Limb (tissue), 2 donors: ENCODE measurements around the gene PRRG2.

Experiments
- DNase-seq, 2 donors: peaks; one replicate each; pipeline ENCODE4 v3.0.0-alpha.2; 2016; ENCODE audit errors: extremely low spot score in 2 of 2

PRRG2 gene

DNA sequence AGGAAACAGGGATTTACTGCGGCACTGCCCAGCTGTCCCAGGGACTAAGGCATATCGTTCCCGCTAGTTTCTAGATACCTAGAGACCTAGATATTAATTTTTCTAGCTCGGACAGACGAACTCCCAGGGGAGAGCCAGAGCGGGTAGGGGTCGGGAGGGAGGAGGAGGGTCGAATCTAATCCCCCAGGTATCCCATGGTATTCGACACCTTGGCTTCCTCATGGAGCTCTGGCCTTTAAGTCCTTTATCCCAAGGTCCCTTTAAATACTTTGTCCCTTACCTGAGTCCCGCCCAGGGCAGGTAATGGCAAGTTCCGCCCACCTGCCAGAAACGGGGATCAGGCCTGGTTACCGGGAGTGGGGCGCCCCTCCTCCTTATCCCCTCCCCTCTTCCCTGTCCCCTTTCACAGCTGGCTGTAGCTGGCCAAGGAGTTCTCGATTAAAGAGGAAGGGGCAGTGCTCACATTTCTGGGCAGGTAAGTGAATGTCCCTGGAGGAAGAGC, at the start of gene PRRG2:
Gene PRRG2 (plus strand): TSS at position 310 of the 502 bp plus-strand sequence. CDS start 1,904 bp downstream, outside the sequence.
- DNase-seq, result no peak

DNA sequence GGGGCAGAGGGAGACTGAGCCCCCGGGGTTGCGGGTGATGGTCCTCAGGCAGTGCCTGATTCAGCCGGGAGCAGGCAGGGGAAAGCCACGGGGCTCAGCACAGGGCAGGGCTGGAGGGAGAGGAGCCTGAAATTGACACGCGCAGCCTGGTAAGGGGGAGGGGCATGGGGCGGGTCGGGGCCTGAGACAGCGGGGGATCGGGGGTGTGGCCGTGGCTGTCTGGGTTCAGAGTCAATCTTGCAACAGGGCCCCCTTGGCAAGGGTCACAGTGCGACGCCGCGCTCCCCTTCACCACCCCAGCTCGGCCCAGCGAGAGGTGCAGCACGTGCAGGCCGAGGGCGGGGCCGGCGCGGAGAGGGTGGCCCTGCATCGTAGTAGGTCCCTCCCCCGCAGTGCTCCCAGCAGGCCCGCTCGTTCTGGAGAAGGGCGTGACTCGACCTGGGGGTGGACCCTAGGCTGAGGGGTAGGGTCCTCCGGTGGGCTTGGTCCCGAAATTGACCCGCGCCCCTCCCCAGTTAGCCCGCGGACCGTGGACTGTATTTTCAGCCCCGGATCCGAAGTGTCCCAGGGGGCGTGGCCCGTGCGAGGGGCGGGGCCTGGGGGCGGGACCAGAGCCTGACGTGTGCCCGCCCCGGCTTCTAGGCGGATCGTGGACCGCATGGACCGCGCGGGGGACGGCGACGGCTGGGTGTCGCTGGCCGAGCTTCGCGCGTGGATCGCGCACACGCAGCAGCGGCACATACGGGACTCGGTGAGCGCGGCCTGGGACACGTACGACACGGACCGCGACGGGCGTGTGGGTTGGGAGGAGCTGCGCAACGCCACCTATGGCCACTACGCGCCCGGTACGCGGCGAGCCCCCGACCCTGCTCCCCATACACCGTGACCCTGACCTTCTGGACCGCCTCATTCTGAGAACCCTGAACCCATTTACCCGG, 47.3 kb upstream of the PRRG2 start:
- DNase-seq, result peak; percentile 63 to 90

DNA sequence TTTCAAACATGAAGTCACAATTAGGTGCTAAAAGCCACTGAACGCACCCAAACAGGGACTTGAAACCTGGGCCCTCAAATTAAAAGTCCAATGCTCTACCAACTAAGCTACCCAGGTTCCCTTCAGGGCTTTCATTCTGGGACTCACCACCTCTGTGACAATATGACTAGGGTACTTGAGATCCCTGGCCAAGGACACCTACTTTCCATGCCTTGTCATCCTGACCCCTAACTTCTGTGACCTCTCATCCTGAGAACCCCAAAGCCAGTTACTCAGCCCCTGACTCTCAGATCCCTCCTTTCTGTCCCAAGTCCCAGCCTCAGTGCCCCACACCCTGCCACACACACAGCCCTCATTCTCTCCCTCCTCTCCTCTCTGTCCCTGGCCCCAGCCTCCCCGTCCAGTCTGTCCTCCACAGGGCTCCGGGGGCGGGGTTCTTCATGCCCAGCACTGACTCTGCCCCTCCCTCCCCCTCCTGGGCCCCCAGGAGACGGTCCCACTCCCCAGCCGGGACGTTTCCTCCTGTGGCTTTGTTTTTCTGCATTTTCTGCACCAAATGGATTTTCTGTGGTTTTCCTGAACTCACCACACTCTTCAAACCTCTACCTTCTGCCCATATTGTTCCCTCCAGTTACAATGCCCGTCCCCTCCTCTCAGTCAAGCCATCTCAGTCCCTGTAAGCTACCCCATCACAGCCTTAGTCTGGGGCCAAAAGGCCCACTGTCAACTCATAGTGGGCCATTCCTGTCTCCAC, 46.3 kb upstream of the PRRG2 start:
- DNase-seq, result no peak

DNA sequence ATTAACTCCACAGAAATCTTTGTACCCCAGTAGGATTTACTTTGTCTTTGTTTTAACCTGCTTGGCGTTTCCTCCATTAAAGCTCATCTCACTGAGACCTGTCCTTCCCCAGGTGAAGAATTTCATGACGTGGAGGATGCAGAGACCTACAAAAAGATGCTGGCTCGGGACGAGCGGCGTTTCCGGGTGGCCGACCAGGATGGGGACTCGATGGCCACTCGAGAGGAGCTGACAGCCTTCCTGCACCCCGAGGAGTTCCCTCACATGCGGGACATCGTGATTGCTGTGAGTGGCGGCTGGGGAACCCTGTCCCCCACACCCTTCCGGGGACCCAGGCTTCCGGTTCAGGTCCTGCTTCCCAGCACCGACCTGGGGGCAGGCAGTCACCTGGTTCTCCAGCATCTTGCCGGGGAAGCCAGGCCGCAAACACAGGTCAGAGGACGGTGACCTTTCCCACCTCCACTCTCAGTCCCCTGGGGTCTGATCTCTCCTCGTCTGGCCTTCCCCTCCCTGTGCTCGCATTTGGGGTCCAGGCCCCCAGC, 44.1 kb upstream of the PRRG2 start:
- DNase-seq, result no peak

DNA sequence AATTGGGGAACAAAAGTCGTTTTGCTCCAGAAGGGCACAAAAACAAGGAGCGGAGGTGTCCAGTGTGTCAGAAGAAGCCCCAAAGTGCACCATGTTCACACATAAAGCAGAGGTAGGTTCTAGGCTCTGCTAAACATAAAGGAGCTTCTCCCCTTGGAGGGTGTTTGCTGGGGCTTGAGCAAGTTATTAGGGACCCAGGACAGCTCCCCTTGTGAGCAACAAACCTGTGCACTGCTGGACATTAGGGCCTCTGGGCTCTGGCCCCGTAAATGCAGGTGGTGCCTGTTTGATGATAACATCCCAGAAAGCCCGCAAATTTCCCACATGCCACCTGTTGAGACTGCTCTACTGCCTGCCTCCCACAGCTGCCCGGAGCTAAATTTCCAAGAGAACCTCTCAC, 42.5 kb upstream of the PRRG2 start:
- no peak for DNase-seq

DNA sequence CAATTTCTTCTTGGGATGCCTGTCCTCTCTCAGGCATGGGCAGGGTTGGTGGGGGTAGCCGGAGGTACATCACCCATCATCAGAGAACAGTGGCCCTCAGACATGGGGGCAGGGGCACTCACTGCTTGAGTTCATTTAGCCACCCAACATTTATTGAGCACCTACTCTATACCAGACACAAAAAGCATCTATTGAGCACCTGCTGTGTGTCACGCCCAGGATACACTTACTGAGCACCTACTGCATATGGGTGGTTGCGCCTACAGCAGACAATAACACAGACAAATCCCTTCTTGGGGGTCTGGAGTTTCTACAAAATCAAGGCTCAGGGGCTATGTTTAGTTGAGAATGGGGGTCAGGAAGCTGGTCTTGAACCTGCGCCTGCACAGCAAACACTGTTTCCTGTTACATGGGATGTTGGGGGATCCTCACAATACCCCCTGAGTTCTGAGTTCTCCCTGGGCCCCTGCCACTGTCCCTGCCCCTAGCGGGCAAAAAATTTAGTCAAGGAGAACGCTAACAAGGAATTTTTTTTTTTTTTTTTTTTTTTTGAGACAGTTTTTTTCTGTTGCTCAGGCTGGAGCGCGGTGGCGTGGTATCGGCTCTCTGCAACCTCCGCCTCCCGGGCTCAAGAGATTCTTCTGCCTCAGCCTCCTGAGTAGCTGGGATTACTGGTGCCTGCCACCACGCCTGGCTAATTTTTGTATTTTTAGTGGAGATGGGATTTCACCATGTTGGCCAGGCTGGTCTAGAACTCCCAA, 41.7 kb upstream of the PRRG2 start:
- DNase-seq, result no peak

DNA sequence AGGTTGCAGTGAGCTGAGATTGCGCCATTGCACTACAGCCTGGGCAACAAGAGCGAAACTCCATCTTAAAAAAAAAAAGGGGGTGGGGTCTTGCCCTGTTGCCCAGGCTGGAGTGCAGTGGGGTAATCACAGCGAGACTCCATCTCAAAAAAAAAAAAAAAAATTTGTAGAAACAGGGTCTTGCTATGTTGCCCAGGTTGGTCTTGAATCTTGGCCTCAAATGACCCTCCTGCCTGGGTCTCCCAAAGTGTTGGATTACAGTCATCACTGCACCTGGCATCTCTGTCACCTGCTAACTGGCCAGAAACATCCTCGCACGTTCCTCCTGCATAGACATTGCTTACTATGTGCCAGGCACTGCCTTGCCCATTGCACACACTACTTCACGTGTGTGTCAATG, 39.2 kb upstream of the PRRG2 start:
- no peak for DNase-seq

DNA sequence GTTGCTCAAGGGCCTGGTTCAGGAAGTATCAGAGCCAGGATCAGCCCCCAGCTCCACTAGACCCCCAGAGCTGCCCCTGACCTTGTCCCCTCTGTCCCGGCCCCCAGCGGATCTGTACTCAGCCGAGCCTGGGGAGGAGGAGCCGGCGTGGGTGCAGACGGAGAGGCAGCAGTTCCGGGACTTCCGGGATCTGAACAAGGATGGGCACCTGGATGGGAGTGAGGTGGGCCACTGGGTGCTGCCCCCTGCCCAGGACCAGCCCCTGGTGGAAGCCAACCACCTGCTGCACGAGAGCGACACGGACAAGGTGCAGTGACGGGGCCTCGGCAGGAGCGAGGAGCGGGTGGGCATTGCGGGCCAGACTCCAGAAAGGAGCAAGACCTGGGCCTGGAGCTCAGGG, 38.7 kb upstream of the PRRG2 start:
- DNase-seq, result no peak

DNA sequence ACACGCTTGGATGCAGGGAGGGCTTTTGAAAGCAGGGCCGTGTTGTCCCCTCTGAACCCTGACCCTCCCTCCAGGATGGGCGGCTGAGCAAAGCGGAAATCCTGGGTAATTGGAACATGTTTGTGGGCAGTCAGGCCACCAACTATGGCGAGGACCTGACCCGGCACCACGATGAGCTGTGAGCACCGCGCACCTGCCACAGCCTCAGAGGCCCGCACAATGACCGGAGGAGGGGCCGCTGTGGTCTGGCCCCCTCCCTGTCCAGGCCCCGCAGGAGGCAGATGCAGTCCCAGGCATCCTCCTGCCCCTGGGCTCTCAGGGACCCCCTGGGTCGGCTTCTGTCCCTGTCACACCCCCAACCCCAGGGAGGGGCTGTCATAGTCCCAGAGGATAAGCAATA, 38.1 kb upstream of the PRRG2 start:
- no peak for DNase-seq

DNA sequence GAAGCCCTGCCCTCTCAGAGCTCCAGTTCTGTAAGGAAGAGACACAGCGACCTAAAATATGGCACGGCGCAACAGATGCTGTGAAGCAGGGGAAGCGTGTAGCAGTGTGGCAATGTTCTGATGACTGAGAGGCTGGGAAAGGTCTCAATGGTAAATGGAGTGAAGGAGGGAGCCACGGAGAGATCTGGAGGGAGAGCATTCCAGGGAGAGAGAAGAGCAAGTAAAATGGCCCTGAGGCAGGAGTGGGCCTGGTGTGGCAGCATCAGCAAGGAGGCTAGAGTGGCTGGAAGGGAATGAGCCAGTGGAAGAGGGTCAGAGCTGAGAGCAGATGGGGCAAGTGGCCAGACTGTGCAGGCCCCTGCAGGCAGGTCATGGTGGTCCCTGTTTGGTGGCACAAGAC, 37.0 kb upstream of the PRRG2 start:
- no peak for DNase-seq

DNA sequence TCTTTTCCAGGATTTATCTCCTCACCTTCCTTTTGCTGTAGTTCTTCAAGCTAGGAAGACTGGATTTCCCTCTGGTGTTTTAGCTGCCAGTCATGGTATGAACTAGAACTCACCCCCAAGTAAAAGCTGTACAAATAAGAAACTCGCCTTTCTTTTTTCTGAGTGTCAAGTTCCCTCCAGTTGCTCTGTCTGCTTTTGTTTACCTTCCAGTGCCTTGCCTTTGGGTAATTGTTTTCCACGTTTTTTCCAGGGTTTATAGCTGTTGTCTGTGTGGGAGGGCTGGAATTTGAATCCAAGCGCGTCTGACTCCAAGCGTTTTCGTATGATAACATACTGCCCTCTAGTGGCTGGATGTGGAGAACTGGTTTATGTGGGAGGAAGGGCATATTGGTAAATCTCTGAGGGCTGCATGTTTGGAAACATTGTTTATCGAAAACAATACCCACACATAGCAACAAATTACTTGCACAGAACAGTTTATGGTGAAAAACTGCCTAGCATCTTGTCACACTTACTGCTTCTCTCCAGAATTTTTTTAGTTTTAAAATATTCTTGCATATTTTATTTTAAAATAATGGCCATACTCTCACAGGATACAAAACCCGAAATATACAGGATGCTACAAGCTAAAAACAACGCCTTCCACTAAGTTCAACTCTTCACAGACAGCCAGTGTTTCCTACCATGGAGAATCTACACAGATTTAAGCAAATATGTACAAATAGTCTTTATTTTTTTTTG, 34.1 kb upstream of the PRRG2 start:
- peak; percentile 82 to 92 for DNase-seq

DNA sequence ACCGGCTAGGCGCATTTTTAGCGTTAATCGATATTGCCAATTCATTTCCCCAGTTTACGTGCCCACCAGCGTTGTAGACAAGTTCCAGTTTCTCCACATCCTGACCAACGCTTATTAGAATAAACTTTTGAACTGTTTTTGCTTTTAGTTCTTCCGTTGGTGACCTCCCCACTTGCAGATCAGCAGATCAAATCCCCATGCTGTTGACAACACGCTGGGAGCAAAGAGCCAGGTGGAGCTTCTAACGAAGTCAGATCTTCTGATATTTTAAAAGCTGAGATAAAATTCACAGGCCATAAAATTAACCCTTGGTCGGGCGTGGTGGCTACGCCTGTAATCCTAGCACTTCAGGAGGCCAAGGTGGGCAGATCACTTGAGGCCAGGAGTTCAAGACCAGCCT, 32.1 kb upstream of the PRRG2 start:
- DNase-seq, result no peak

DNA sequence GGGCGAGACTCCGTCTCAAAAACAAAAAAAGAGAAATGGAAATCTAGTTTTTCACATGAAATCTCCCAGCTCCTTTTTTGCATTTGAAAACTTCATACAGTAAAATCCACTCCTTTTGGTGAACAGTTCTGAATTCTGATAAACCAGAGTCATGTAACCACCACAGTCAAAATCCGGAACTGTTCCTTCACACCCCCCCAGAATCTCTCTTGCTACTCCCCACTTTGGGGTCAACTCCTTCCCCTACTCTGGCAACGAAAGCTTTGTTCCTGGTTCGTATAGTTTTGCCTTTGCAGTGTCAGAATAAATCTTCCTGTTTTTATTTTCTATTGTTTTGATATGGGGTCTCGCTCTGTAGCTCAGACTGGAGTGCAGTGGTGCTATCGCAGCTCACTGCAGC, 29.6 kb upstream of the PRRG2 start:
- DNase-seq, result no peak

DNA sequence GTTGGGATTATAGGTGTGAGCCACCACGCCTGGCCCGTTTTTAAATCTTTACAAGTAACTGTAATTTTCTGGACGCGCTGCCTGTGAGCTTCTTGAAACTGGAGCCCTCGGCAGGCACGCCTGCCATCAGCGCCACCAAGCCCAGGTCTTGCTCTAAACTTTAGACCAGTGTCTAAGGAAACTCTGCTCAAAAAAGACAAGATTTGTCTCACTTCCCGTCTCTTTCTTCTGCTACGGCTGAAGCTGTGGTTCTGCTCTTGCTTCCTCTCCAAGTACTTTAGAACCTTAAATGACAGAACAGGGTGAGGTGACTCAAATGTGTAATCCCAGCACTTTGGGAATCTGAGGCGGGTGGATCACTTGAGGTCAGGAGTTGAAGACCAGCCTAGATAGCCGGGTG, 28.4 kb upstream of the PRRG2 start:
- DNase-seq, result no peak

DNA sequence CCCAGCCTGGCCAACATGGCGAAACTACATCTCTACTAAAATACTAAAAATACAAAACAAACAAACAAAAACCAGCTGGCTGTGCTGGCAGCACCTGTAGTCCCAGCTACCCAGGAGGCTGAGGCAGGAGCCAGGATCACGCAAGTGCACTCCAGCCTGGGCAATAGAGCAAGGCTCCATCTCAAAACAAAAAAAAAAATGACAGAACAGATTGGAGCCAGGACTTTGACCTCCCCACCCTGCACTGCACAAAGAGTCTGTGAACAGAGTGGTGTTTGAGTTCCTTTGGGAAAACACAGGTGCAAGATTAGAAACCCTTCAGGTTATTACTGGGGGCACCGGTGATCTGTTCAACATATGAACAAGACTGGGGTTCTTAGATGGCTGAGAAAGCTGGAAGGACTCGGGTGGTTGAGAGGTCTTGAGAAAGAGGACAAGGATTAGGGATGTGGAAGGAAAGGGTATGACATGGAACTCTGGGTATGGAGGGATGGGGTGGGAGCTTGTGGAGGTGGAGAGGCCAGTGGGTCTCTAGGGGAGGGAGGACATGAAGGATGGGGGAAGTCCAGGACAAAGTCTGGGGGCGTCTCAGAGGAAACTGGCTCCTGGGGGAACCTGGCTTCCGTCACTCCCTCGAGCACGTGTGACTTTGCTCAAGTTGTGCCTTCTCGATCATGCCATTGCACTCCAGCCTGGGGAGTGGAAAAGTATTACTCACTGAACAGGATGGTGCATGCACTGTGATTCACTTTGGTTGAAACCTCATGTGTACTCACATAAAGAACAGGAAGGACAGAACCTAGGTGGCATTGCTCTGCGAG, 27.5 kb upstream of the PRRG2 start:
- no peak for DNase-seq

DNA sequence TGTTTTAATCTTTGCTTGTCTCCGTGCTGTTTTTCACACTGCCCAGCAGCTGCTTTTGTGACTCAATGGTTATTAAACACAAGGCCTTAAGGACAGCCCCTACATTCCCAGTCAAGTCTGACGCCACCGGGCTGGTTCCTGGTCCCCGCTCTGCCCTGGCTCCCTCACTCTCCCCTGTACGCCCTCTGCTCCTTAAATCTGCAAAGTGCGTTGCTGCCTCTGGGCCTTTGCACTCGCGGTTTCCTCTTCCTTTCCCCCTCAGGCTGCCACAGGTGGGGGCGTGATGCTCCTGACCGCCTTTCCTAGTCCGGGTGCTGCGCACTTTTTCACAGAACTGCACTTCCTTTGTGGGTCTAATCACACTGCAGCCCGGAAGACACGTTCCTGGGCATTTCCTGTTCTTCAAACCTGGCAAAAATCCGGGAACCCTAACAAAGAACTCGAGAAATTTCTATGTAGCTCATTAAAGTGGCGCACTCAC, 26.4 kb upstream of the PRRG2 start:
- DNase-seq, result no peak

DNA sequence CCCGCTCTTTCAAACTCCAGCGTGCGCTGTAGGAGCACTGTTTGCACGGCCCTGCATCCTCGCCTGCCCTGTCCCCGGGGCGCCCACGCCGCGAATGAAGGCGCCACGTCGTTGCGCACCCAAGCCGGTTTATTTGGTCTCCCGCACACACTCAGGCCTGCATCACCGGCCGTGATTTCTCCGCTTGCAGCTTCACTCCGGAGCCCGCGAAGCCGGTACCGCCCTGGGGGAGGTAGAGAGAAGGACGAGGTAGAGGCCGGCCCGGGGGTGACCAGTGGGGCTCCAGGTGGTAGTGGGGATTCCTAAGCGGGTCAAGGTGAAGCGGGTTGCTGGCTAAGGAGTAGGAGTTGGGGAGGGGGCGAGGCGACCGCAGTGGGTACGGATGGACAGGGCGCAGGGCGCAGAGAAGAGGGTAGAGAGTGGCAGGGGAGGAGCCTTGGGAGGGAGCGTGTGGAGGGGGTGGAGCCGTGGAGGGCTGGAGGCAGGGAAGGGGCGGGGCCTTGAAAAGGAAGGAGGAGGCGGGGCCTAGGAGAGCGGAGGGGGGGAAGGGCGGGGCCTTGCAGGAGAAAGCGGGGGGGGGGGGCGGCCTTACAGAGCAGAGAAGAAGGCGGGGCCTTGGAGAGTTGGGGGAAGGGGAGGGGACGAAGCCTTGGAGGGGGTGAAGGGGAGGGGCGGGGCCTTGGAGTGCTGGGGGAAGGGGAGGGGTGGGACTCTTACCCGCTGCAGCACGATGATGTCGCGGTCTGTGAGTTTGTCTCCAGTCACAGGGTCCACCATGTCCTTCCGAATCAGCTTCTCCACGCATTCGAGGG, 25.3 kb upstream of the PRRG2 start:
- DNase-seq, result peak; percentile 42 to 84

DNA sequence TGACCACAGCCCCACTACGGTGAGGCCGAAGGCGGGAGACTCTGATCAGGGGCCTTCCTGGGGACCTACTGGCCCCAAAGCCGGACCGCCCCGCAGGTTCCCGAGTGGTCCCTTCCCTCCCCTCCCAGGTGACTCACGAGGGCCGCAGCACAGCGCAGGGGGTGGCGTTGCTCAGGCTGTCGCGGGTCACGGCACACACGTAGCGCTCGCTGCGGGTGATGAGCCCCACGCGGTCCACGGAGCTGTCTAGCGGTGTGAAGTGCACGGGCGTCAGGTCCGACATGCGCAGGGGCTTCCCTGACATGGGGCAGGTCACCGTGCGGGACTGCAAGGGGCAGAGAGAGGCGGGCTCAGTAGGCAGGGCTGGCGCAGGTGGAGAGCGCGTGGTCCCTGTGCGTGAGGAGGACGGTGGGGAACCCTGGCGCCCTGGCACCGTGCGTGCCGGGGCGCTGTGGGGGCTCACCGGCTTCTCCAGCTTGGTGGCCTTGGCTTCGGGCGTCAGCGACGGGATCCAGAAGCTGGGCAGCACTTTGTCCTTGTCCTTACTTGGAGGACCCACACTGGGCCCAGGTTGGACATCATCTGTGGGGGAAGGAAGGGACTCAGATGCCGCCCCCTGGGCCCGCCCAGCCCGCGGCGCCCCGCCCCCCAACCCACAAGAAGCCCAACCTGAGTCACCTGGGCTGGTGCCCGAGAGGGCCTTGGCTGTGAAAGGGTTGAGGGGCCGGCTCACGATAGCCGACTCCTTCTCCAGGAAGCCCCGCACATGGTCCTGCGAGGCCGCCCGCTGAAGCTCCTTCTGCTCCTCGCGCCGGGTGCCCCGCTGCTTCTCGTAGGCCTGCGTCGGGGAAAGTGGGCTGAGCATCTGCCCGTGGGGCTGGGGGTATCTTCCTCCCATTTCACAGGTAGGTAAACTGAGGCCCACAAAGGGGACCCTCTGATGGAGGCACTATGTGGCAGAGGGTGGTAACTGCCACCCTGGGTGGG, 24.4 kb upstream of the PRRG2 start:
- DNase-seq, result no peak
